Naive thymus-derived CD8-positive, alpha-beta T cell (primary cell): ENCODE data around the gene DIS3L2. TPM values are rescaled to one million over a fixed set of nuclear protein-coding genes. Genes with fewer than 3 reads are reported as not detected.
A peak's percentile ranks its signal among the peaks of the same experiment; 100 is the strongest.
"Not testable (repeated sequence)": the region's sequence is repeated elsewhere in the genome, so short reads cannot be mapped to it uniquely, and the experiment has no call there.

Source experiments
- ATAC-seq, 2 donors: fragments of 150-1000 bp; cut with Tn5 transposase in 1 of 2; sonication (Bioruptor Pico), chemical (Tn5 transposase) in 1 of 2; 1 replicate in 1 of 2; 2 replicates in 1 of 2; pipeline ENCODE4 v1.10.0; 2021; ENCODE audit warnings: mild to moderate bottlenecking in 2 of 2, moderate library complexity in 2 of 2
- POLR2A ChIA-PET: fragments of 350-600 bp; sonication (Branson Sonifier 250); formaldehyde crosslinking; loops from one replicate; lab custom pipeline; 2021; ENCODE audit warnings: antibody characterized with exemption; lab: Charles Lee
- DNase-seq, 10 donors: peaks; one replicate each; pipeline versions ENCODE4 v3.0.0 to v3.0.0-alpha.2; 2020 to 2022
- H3K27ac Mint-ChIP-seq, 10 donors: one replicate each; pipeline ENCODE4 v1.8.0; 2020 to 2022; ENCODE audit warnings: mild to moderate bottlenecking in 10 of 10, mixed read lengths in 10 of 10, moderate library complexity in 4 of 10, inconsistent platforms in 1 of 10
- H3K27me3 Mint-ChIP-seq, 5 donors: one replicate each; pipeline ENCODE4 v1.8.0; 2021 to 2022; ENCODE audit warnings: mixed read lengths in 5 of 5
- H3K36me3 Mint-ChIP-seq, 3 donors: one replicate each; pipeline ENCODE4 v1.8.0; 2020 to 2022; ENCODE audit warnings: mixed read lengths in 3 of 3, mild to moderate bottlenecking in 2 of 3, inconsistent platforms in 1 of 3
- H3K4me1 Mint-ChIP-seq, 4 donors: one replicate each; pipeline ENCODE4 v1.8.0; 2021 to 2022; ENCODE audit warnings: mixed read lengths in 4 of 4
- H3K4me3 Mint-ChIP-seq, 10 donors: one replicate each; pipeline ENCODE4 v1.8.0; 2020 to 2022; ENCODE audit warnings: mild to moderate bottlenecking in 10 of 10, mixed read lengths in 10 of 10, moderate library complexity in 6 of 10, inconsistent platforms in 1 of 10
- H3K9me3 Mint-ChIP-seq, 9 donors: one replicate each; pipeline ENCODE4 v1.8.0; 2020 to 2022; ENCODE audit warnings: mixed read lengths in 9 of 9, mild to moderate bottlenecking in 3 of 9, inconsistent platforms in 1 of 9, moderate library complexity in 1 of 9
- polyA plus RNA-seq, 3 donors: library from polyadenylated mRNA; unstranded; fragments of 300-500 nt; fragmentation: Illumina TruSeq; gene quantifications; one replicate each; pipeline ENCODE4 v1.2.3, GENCODE V29; 2021
- total RNA-seq, 8 experiments: library from RNA in 2 of 8; stranded (reverse) in 2 of 8; gene quantifications; one replicate each; pipeline ENCODE4 v1.2.3 and lab custom pipeline; 2021 to 2026

The DIS3L2 gene
- total and polyA plus RNA-seq, 5 experiments from 2014 or later: 12.5 to 59.1 (median 17.2) TPM

DNA sequence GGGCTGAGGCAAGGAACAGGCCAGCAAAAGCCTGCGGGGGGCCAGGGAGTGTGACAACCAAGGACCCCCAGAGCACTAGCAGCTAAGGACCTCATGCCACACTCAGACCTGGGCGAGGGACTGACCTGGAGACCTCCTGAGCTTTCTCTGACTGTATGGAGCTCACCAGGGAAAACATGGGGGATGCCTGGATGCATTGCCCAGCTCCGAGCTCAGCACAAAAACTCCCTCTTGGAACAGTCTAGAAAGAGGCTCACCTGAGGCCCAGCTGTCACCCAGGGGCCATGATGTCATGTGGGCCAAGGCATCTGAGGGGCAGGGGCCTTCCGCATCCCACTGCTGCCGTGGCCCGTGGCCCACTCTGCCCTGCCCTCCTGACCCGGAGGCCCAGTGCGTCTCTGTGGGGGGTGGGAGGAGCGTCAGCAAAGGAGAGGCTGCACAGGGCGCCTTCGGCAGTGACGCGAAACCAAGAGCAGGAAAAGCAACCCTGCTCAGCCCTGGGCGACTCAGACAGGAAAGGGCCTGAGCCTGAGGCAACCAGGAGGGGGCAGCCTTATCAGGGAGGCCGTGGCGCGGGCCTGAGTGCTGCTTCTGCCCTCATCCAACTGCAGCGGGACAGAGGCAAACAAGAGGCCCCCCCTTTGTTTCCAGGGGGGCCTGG is 359.8 kb downstream of the DIS3L2 start:
- POLR2A ChIA-PET: interaction anchor here (0.5 to 5.0 kb wide), 9 partner anchors 12 to 360 kb away, joined by 3 to 80 read pairs (median 3); no protein-coding TSS in a partner anchor
- Mint-ChIP-seq H3K27ac (peak overlapping the region; percentile 92 to 99 (median 96)), H3K9me3 (no peaks in the 10 kb centered on the region), H3K4me3 (peak overlapping the region in 9 of 10 donors; percentile 24 to 90 (median 78)), H3K4me1 (peaks cover 42 to 84% (median 77%) of the 10 kb centered on the region in 4 donors), H3K27me3 (no peaks in the 10 kb centered on the region), H3K36me3 (no peaks in the 10 kb centered on the region)
- DNase-seq: peak in 9 of 10 donors; percentile 34 to 81 (median 51)
- peak; percentile 56 to 58 for ATAC-seq

DNA sequence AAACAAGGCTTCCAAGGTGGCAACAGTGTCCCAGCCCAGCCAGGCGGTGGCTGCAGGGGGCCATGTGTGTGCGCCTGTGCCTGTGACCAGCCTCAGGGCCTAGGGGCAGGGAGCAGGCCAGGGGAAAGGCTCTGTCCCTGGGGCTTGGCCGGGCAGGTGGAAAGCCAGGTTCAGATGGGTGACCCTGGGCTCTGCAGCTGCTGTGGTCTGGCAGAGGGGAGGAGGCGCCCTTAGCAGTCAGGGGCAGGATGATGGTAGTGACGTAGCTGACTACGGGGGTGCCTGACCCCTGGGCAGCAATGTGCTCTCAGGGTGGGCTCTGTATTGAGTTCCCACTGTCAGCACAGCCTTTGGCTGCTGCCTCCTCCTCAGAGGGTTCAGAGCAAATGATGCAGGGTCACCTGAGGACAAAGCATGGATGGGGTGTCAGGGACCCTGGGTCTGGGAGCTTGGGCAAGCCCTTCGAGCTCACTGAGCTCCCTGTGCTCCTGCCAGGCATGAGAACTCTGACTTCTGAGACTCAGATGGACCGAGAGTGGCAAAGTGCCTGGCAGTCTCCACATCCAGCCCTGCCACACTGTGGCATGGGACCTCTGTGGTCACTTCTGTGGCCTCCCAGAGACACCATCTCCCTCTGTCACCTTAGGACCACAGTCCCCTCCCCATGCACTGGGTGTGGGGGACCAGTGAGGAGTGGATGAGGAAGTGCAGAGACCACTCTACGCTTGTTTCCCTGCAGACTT is 360.5 kb downstream of the DIS3L2 start:
- H3K4me3 Mint-ChIP-seq: peak overlapping the region; percentile 10 to 86 (median 72)
- peak overlapping the region; percentile 92 to 99 (median 96) for H3K27ac Mint-ChIP-seq
- no peaks in the 10 kb centered on the region for H3K27me3 Mint-ChIP-seq
- POLR2A ChIA-PET: interaction anchor here (0.5 to 5.0 kb wide), 7 partner anchors 13 to 361 kb away, joined by 3 to 80 read pairs (median 4); no protein-coding TSS in a partner anchor
- no peaks in the 10 kb centered on the region for H3K36me3 Mint-ChIP-seq
- no peaks in the 10 kb centered on the region for H3K9me3 Mint-ChIP-seq
- ATAC-seq (peak; percentile 9), DNase-seq (peak in 1 of 10 donors; percentile 62)
- H3K4me1 Mint-ChIP-seq: peaks cover 36 to 84% (median 75%) of the 10 kb centered on the region in 4 donors

DNA sequence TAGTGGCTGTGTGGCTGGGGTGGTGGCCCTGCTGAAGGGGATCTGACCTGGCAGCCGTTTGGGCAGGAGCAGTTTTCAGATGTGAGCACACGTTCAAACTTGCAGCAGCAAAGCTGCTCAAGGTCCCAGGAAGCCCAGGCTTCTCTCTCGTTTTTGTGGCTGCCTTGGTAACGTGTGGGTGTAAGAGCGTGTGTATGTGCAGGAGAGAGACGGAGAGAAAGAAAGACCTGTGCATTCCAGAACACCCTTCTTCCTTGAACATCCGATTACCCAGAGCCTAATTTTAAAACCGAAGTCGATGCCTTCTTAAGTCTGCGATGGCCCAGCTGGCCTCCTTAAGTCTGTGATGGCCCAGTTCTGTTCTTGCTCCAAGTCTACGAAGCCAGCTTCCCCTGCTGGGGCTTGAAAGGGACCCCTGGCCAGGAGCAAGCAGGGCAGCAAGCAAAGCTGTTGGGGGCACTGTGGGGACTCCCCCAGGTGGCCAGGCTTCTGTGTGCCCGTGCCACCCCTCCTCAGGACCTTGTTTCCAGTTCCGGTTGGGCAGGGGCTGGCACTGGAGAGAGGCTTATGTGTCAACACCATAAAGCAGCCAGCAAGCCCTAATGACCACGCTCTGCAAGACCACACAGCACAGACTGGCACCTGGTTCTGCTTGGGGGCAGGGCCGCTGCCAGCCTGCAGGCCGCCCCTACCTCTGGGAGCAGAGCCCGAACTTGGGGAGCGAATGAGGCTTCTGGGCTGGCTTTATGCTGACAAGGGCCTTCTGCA is 361.2 kb downstream of the DIS3L2 start:
- Mint-ChIP-seq H3K27ac (peak overlapping the region; percentile 92 to 99 (median 96)), H3K27me3 (no peaks in the 10 kb centered on the region), H3K36me3 (no peaks in the 10 kb centered on the region), H3K9me3 (no peaks in the 10 kb centered on the region), H3K4me3 (peak overlapping the region; percentile 10 to 86 (median 64)), H3K4me1 (peaks cover 35 to 84% (median 75%) of the 10 kb centered on the region in 4 donors)
- peak in 4 of 10 donors; percentile 35 to 63 (median 46) for DNase-seq
- POLR2A ChIA-PET: interaction anchor here (0.6 to 5.0 kb wide), 6 partner anchors 14 to 362 kb away, joined by 3 to 80 read pairs (median 4); partner anchors contain the start of genes EIF4E2 and TIGD1
- ATAC-seq: peak; percentile 17 to 40

DNA sequence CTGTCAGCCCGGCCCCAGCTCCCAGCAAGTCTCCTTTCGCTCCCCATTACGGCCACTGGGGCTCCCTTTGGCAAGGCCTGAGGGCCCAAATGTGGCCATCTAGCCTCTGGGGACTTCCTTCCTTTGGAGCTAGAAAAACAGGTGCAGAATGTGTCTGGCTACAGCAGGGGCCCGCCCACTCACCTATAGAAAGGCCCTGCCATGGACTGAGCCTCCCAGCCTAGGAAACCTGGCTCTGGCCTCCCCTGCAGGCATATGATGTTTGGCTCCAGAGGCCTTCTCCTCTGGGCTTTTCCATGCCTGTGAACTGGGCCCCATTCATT is 361.8 kb downstream of the DIS3L2 start:
- ATAC-seq (no peak), DNase-seq (no peak)
- H3K4me3 Mint-ChIP-seq: peak overlapping the region in 3 of 10 donors; percentile 38 to 83 (median 57)
- no peaks in the 10 kb centered on the region for H3K27me3 Mint-ChIP-seq
- H3K36me3 Mint-ChIP-seq: no peaks in the 10 kb centered on the region
- H3K27ac Mint-ChIP-seq: peak overlapping the region in 8 of 10 donors; percentile 8 to 98 (median 94)
- H3K4me1 Mint-ChIP-seq: peaks cover 31 to 82% (median 71%) of the 10 kb centered on the region in 4 donors
- POLR2A ChIA-PET: interaction anchor here (0.6 to 5.0 kb wide), 5 partner anchors 14 to 227 kb away, joined by 3 to 80 read pairs (median 3); partner anchors contain the start of genes EIF4E2 and TIGD1
- no peaks in the 10 kb centered on the region for H3K9me3 Mint-ChIP-seq

DNA sequence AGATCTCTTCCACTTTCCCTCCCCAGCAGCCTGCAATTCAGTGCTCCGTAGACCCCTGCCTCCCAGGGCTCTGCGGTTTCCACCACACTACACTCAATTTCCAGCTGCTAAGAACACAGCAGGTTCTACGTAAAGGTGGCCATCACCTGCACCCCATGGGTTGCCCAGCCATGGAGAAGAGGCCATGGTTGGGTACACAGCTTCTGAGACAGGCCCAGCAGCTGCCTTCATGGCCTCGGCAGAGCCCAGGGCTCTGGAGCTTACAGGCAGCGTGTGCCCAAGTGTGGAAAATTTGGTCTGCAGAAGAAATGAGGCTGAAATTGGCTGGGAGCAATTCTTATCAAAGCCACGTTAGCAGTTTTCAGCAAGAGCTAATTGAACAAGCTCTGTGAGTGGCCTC is 362.5 kb downstream of the DIS3L2 start:
- H3K4me1 Mint-ChIP-seq: peaks cover 26 to 76% (median 64%) of the 10 kb centered on the region in 4 donors
- H3K27me3 Mint-ChIP-seq, H3K36me3 Mint-ChIP-seq, DNase-seq, H3K9me3 Mint-ChIP-seq, ATAC-seq: not testable (repeated sequence)
- peak overlapping the region in 8 of 10 donors; percentile 57 to 90 (median 78) for H3K27ac Mint-ChIP-seq
- peak overlapping the region in 8 of 10 donors; percentile 22 to 65 (median 54) for H3K4me3 Mint-ChIP-seq
- POLR2A ChIA-PET: interaction anchor here (0.7 to 3.5 kb wide), 3 partner anchors 9 to 72 kb away, joined by 3 to 26 read pairs (median 3); no protein-coding TSS in a partner anchor

DNA sequence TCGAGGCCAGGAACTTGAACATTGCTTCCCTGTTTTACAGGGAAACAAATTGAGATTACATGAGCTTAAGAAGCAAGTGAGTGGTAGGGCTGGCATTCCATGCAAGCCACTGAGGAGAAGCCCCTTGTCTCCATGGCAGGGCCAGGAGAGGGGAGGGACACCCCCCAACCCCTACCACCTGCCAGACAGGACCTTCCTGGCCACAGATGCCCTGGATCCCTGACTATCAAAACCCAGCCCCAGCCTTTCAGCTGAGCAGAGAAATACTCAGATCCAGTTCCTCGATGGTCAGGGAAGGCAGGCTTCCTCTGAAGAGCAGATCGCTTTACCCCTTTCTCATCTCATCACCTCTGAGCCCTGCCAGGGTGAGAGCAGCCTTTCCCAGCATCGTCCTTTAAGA is 363.3 kb downstream of the DIS3L2 start:
- no peak for ATAC-seq
- no peak overlapping the region for H3K4me3 Mint-ChIP-seq
- H3K9me3 Mint-ChIP-seq: no peaks in the 10 kb centered on the region
- H3K27me3 Mint-ChIP-seq: no peaks in the 10 kb centered on the region
- no peaks in the 10 kb centered on the region for H3K36me3 Mint-ChIP-seq
- peak overlapping the region in 3 of 10 donors; percentile 27 to 83 (median 60) for H3K27ac Mint-ChIP-seq
- DNase-seq: no peak
- POLR2A ChIA-PET: interaction anchor here (0.9 to 3.5 kb wide), 2 partner anchors 9 to 35 kb away, joined by 3 to 26 read pairs; no protein-coding TSS in a partner anchor
- H3K4me1 Mint-ChIP-seq: peaks cover 24 to 68% (median 56%) of the 10 kb centered on the region in 4 donors

DNA sequence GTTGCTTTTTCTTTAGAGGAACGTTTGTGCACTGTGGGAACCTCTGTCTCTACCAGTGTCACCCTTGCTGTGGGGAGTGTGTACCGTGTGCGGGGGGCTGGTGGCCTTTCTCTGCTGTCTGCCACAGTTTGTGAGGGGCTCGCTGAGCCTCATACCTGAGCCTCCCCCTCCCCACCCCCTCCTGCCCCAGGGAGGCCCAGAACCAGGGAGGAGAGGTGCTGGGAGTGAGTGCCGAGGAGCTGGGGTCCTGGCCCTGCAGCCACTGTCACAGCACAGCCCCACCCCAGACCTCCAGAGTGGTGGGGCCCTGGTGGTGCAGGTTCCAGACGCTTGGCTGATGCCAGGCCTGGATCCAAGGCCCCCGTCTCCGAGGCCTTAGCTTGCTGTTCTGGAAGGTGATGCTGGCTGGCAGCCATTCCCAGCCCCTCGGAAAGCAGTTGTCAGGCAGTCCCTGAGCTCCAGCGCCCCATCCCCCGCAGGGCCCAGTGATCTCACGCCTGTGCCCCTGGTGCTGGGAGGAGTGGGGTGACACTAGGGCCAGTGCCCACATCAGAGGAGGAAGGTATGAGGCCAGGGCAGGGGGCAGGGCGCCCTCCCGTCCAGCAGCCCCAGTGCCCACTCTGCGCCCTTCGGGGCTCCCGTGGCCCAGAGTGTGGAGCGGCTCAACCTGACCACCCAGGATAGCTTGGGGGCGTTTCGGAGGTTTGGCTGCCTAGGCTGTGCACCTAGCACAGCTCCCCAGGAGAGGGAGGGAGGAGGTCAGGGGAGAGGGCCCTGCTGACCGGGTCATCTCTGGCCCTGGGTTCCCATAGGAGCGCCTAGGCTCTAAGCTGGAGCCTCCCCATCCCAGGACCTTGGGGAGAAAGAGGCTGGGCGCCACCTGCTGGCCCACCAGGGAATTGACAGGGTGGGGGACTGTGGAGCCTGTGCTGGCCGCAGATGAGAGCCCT is 364.1 kb downstream of the DIS3L2 start:
- peaks cover 20 to 59% (median 48%) of the 10 kb centered on the region in 4 donors for H3K4me1 Mint-ChIP-seq
- no peaks in the 10 kb centered on the region for H3K27me3 Mint-ChIP-seq
- H3K9me3 Mint-ChIP-seq: no peaks in the 10 kb centered on the region
- no peak overlapping the region for H3K4me3 Mint-ChIP-seq
- ATAC-seq (peak; percentile 18 to 20), DNase-seq (peak in 9 of 10 donors; percentile 30 to 75 (median 58))
- no peaks in the 10 kb centered on the region for H3K36me3 Mint-ChIP-seq
- POLR2A ChIA-PET: interaction anchor here (0.6 to 3.5 kb wide), 4 partner anchors 10 to 41 kb away, joined by 3 to 26 read pairs (median 4); no protein-coding TSS in a partner anchor
- peak overlapping the region in 1 of 10 donors; percentile 25 for H3K27ac Mint-ChIP-seq

DNA sequence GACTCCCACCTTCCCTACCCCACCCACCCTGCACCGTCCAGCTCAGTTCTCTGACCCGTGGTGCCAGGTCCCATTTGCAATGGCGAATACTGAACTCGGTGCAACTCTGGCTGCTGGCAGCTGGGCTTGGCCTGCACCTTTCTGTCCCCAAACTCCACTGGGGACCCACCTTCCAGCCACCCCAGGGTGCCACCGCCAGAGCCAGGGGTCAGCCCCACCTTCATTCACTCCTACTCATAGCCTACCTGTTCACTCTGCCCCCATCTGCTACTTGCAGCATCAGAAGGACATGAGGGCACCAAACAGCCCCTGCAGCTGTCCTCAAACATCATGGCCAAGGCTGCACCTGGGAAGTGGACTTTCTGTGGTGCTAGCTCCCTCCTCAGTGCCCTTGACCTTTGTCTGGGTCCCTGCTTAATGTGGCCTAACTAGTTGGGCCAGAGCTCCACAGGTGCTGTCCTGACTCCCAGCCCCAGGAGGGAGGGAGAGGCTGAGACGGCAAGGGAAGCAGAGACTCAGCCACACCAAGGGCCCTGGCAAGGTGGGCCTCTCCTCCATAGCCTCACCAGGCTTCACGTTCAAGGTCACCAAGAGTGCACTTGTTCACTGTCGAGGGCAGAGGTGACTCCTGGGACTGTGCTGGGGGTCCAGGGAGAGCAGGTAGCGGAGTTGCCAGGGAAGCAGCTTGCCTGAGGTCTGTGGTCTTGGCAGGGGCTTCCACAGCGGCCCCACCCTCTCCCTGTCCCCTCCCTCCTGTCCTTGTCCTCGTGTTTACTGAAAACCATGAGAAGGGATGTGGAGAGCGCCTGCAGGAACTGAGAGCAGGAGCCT is 365.0 kb downstream of the DIS3L2 start:
- not testable (repeated sequence) for DNase-seq, H3K4me3 Mint-ChIP-seq, H3K36me3 Mint-ChIP-seq, H3K9me3 Mint-ChIP-seq, ATAC-seq, H3K27me3 Mint-ChIP-seq
- POLR2A ChIA-PET: interaction anchor here (1.3 to 3.5 kb wide), 3 partner anchors 11 to 41 kb away, joined by 3 to 26 read pairs (median 4); no protein-coding TSS in a partner anchor
- peak overlapping the region in 2 of 10 donors; percentile 1 to 56 for H3K27ac Mint-ChIP-seq
- H3K4me1 Mint-ChIP-seq: peaks cover 16 to 50% (median 39%) of the 10 kb centered on the region in 4 donors

DNA sequence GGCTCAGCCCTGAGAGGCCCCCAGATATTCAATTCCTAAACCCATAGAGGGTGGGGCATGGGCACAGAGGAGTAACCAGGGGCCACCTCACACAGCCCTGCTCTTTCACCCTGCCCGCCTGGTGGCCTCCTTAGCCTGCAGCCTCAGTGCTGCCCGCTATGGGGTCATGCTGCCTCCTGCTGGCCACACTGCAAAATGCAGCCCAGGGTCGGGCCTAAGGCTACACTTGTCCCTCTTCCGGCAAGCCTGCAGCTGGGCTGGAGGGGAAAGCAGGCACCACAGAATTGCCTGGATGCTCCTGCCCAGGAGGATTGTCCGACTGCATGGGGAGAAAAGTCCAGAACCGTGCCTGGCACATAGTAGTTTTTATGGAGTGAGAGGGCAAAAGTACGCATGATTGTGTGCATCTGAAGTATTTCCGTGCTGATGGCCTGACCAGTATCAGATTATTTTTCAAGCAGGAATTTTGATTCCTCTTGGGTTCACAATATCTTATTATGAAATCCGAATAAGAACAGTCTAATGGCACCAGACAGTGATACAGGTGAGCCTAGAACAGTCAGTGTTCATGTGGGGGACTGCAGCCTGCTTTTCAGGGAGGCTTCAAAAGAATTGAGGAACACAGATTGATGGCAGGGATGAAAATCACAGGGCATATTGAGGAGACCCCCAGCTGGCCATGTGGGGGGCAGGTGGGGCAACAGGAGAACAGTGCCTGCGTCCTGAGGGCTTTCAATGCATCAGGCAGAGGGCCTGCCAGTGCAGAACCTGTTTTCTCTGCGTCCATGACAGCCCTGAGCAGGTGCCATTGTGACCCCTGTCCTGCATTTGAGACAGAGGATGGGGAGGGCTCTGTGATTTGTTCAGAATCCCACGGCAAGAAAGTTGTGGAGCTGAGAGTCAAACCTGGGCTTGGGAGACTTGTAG is 365.9 kb downstream of the DIS3L2 start:
- H3K27ac Mint-ChIP-seq: peak overlapping the region in 5 of 10 donors; percentile 22 to 52 (median 39)
- peak; percentile 70 to 91 (median 84) for DNase-seq
- peaks cover 10 to 42% (median 31%) of the 10 kb centered on the region in 4 donors for H3K4me1 Mint-ChIP-seq
- H3K9me3 Mint-ChIP-seq: no peaks in the 10 kb centered on the region
- POLR2A ChIA-PET: interaction anchor here (1.4 to 3.5 kb wide), 2 partner anchors 12 to 402 kb away, joined by 4 to 26 read pairs; no protein-coding TSS in a partner anchor
- peak; percentile 82 to 84 for ATAC-seq
- H3K36me3 Mint-ChIP-seq: no peaks in the 10 kb centered on the region
- H3K4me3 Mint-ChIP-seq: no peak overlapping the region
- no peaks in the 10 kb centered on the region for H3K27me3 Mint-ChIP-seq
